Skeletal muscle satellite cell (primary cell): ENCODE results near the gene MED23. TPM values are rescaled to one million over a fixed set of nuclear protein-coding genes. Genes with fewer than 3 reads are reported as not detected.
A peak's percentile ranks its signal among the peaks of the same experiment; 100 is the strongest.

Experiments
- H3K27me3 ChIP-seq: 2 replicates; pipeline ENCODE4 v1.7.0; 2013; ENCODE audit warnings: low read length; ENCODE audit not compliant: control insufficient read depth, insufficient read depth
- H3K36me3 ChIP-seq: 2 replicates; pipeline ENCODE4 v1.7.0; 2013; ENCODE audit warnings: mild to moderate bottlenecking, control low read depth, low read length; ENCODE audit not compliant: insufficient read depth
- H3K4me1 ChIP-seq: 2 replicates; pipeline ENCODE4 v1.7.0; 2013; ENCODE audit warnings: low read length; ENCODE audit not compliant: control insufficient read depth, insufficient read depth
- H3K4me2 ChIP-seq: 2 replicates; pipeline ENCODE4 v1.7.0; 2013; ENCODE audit warnings: mild to moderate bottlenecking, low read length
- H3K4me3 ChIP-seq: 2 replicates; pipeline ENCODE4 v1.7.0; 2013; ENCODE audit warnings: low read length
- H3K9ac ChIP-seq: 2 replicates; pipeline ENCODE4 v1.7.0; 2013; ENCODE audit warnings: mild to moderate bottlenecking, low read depth, low read length, moderate library complexity
- H3K9me3 ChIP-seq: replicated peaks from 2 replicates; pipeline ENCODE4 v1.7.0; 2013; ENCODE audit warnings: mild to moderate bottlenecking, control low read depth, low read length
- total RNA-seq: library from RNA; depleted of rRNA; stranded (reverse); fragments of >200 nt; gene quantifications from 2 replicates; pipeline ENCODE4 v1.2.3, GENCODE V29; 2012; rRNA removed

MED23 gene, protein sequence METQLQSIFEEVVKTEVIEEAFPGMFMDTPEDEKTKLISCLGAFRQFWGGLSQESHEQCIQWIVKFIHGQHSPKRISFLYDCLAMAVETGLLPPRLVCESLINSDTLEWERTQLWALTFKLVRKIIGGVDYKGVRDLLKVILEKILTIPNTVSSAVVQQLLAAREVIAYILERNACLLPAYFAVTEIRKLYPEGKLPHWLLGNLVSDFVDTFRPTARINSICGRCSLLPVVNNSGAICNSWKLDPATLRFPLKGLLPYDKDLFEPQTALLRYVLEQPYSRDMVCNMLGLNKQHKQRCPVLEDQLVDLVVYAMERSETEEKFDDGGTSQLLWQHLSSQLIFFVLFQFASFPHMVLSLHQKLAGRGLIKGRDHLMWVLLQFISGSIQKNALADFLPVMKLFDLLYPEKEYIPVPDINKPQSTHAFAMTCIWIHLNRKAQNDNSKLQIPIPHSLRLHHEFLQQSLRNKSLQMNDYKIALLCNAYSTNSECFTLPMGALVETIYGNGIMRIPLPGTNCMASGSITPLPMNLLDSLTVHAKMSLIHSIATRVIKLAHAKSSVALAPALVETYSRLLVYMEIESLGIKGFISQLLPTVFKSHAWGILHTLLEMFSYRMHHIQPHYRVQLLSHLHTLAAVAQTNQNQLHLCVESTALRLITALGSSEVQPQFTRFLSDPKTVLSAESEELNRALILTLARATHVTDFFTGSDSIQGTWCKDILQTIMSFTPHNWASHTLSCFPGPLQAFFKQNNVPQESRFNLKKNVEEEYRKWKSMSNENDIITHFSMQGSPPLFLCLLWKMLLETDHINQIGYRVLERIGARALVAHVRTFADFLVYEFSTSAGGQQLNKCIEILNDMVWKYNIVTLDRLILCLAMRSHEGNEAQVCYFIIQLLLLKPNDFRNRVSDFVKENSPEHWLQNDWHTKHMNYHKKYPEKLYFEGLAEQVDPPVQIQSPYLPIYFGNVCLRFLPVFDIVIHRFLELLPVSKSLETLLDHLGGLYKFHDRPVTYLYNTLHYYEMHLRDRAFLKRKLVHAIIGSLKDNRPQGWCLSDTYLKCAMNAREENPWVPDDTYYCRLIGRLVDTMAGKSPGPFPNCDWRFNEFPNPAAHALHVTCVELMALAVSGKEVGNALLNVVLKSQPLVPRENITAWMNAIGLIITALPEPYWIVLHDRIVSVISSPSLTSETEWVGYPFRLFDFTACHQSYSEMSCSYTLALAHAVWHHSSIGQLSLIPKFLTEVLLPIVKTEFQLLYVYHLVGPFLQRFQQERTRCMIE (N-terminal part only)
- total RNA-seq = 25.3 and 27.7 TPM in 2 replicates

DNA sequence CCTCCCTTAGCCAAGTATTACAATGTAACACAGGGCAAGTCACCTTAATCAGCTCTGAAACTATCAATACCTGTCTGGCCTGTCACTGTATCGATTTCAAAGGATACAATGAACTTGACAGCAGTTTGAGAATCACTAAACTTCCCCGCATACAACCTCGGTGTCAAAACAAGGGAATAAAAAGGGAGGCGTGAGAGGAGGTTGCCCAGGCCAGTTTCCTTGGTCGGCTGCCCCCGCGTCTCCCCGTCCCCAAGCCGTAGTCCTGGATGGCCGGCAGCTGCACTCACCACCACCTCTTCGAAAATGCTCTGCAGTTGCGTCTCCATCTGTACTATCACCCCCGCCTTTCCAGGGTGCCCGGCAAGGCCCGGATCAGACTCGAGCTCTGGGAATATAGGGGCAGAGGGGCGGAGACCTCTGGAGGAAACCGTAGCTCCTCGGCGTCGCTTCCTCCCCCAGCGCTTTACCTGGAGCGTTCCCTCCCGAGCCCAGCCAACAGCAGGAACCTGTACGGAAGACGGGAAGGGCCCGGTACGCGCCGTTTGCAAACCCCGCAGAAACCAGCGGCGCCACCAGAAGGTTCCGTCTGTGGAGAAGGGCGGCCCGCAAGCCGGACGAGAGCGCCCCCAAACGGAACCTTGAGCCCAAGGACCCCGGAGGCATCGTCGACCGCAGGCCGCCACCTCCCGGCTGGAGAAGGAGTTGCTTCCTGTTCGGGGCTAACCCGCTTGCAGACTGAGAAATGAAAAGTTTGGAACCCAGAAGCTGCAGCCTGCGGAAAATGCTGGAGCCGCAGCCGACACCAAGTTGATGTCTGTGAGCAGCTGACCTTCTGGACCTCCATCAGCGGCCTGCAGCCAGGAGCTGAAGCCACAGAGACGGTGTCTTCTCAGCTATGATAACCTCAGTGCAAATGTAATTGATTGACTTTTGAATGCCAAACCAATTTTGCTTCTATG, at the start of gene MED23:
TSS of gene MED23 (minus strand) at position 519 of the 959 bp plus-strand sequence. CDS start at position 326, 193 bp downstream.
- Histone ChIP-seq H3K36me3 (peaks cover 23% of the 10 kb centered on the region), H3K4me3 (peak within 1 kb of the TSS; percentile 94), H3K4me2 (peak within 1 kb of the TSS; percentile 85), H3K27me3 (peaks cover 2% of the 10 kb centered on the region), H3K9me3 (no peaks in the 10 kb centered on the region), H3K4me1 (peaks cover 11% of the 10 kb centered on the region), H3K9ac (peak within 1 kb of the TSS; percentile 92)

DNA sequence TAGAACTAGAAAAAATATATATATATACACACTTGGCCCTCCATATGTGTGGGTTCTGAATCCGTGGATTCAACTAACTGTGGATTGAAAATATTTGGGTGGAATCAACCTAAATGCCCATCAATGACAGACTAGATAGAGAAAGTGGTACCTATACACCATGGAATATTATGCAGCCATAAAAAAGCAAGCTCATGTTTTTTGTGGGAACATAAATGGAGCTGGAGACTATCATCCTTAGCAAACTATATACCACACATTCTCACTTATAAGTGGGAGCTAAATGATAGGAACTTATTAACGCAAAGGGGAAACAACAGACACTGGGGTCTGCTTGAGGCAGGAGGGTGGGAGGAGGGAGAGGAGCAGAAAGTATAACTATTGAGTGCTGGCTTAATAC, 45.1 kb upstream of the MED23 start:
- Histone ChIP-seq H3K4me3 (no peak overlapping the region), H3K9me3 (no peaks in the 10 kb centered on the region), H3K4me2 (no peak overlapping the region), H3K4me1 (no peaks in the 10 kb centered on the region), H3K36me3 (no peaks in the 10 kb centered on the region), H3K9ac (no peak overlapping the region), H3K27me3 (no peaks in the 10 kb centered on the region)

- Histone ChIP-seq H3K4me3 (no peak overlapping the region), H3K4me2 (no peak overlapping the region), H3K27me3 (no peaks in the 10 kb centered on the region), H3K9me3 (no peaks in the 10 kb centered on the region), H3K36me3 (no peaks in the 10 kb centered on the region), H3K4me1 (no peaks in the 10 kb centered on the region), H3K9ac (no peak overlapping the region)
Observed at GRCh38 chr6:131669891-131670290, 41.8 kb upstream of the MED23 start.

- no peak overlapping the region for H3K9ac ChIP-seq
- H3K36me3 ChIP-seq = no peaks in the 10 kb centered on the region
- H3K27me3 ChIP-seq = no peaks in the 10 kb centered on the region
- no peak overlapping the region for H3K4me3 ChIP-seq
- no peak overlapping the region for H3K4me2 ChIP-seq
- H3K4me1 ChIP-seq = peaks cover 5% of the 10 kb centered on the region
- H3K9me3 ChIP-seq = no peaks in the 10 kb centered on the region
Observed at GRCh38 chr6:131663578-131664165, 35.6 kb upstream of the MED23 start.

- H3K9me3 ChIP-seq = no peaks in the 10 kb centered on the region
- no peaks in the 10 kb centered on the region for H3K36me3 ChIP-seq
- no peak overlapping the region for H3K9ac ChIP-seq
- no peaks in the 10 kb centered on the region for H3K27me3 ChIP-seq
- peaks cover 5% of the 10 kb centered on the region for H3K4me1 ChIP-seq
- H3K4me3 ChIP-seq = no peak overlapping the region
- no peak overlapping the region for H3K4me2 ChIP-seq
Observed at GRCh38 chr6:131660195-131660594, 32.2 kb upstream of the MED23 start.

DNA sequence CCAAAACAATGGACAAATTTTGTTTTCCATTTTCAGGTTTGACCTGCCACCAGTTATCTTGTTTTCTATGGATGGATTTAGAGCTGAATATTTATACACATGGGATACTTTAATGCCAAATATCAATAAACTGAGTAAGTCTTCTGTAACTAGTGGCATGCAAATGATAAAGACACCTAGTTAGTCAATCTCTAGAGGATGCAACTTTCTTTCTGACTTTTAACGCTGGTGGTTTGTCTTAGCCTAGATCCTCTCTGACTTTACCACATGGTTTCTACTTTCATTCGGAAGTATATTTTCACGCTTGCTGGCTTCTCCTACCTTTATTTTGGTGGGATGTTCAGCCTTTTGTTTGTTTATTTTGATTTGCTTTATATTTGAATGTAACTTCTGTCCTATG, 30.2 kb upstream of the MED23 start:
- no peaks in the 10 kb centered on the region for H3K36me3 ChIP-seq
- H3K4me1 ChIP-seq = peaks cover 5% of the 10 kb centered on the region
- H3K4me3 ChIP-seq = no peak overlapping the region
- no peaks in the 10 kb centered on the region for H3K9me3 ChIP-seq
- H3K4me2 ChIP-seq = no peak overlapping the region
- H3K9ac ChIP-seq = no peak overlapping the region
- H3K27me3 ChIP-seq = no peaks in the 10 kb centered on the region

DNA sequence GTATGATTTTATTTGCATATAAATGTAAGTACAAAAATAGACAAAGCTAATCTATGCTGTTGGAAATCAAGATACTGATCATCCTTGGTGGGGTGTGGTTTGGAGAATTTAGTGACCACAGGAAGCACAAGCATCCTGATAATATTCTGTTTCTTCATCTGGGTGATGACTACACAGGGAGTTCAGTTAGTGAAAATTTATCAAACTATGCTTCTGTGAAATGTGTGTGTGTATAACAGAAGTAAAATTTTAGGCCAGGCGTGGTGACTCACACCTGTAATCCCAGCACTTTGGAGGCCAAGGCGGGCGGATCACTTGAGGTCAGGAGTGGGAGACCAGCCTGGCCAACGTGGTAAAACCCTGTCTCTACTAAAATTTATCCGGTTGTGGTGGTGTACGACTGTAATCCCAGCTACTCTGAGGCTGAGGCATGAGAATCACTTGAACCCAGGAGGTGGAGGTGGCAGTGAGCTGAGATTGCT, 29.6 kb upstream of the MED23 start:
- Histone ChIP-seq H3K4me2 (no peak overlapping the region), H3K4me1 (peaks cover 5% of the 10 kb centered on the region), H3K9me3 (no peaks in the 10 kb centered on the region), H3K27me3 (no peaks in the 10 kb centered on the region), H3K4me3 (no peak overlapping the region), H3K9ac (no peak overlapping the region), H3K36me3 (no peaks in the 10 kb centered on the region)

DNA sequence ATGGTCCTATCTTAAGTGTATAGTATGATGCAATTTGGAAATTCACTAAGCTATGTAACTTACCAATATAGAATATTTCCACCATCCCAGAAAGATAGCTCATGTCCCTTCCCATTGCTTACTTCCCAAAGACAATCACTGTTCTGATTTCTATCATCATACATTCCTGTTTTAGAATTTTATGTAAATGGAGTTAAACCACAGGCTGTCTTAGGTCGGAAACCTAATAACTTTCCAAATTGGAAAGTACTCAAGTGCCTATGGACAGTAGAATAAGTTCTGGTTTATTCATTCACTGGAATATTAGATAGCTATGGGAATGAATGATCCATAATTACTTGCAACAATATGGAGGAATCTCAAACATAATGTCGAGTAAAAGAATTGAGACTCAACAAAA, 29.2 kb upstream of the MED23 start:
- Histone ChIP-seq H3K9me3 (no peaks in the 10 kb centered on the region), H3K27me3 (no peaks in the 10 kb centered on the region), H3K9ac (no peak overlapping the region), H3K4me2 (no peak overlapping the region), H3K4me1 (peaks cover 5% of the 10 kb centered on the region), H3K36me3 (no peaks in the 10 kb centered on the region), H3K4me3 (no peak overlapping the region)

DNA sequence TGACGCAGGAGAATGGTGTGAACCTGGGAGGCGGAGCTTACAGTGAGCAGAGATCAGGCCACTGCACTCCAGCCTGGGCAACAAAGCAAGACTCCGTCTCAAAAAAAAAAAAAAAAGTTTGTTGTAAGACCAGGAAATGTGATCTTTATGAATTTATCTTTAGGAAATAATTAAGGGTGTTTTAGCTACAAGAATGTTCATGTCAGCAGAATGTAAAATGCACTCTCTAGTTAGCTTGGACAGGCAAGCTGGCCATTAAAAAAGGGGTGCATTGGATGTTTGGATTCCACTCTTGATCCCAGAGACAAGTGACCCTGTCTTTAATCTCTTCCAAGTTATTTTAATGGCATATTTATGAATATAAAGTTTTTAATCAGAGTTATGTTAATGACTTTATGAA, 28.6 kb upstream of the MED23 start:
- Histone ChIP-seq H3K27me3 (peaks cover 6% of the 10 kb centered on the region), H3K9ac (no peak overlapping the region), H3K9me3 (no peaks in the 10 kb centered on the region), H3K4me3 (no peak overlapping the region), H3K36me3 (no peaks in the 10 kb centered on the region), H3K4me2 (no peak overlapping the region), H3K4me1 (peaks cover 5% of the 10 kb centered on the region)

GRCh38 chr6:131655951-131656350, 27.9 kb upstream of the MED23 start:
- H3K4me1 ChIP-seq = peaks cover 5% of the 10 kb centered on the region
- no peaks in the 10 kb centered on the region for H3K36me3 ChIP-seq
- H3K9ac ChIP-seq = no peak overlapping the region
- H3K4me2 ChIP-seq = no peak overlapping the region
- peaks cover 12% of the 10 kb centered on the region for H3K27me3 ChIP-seq
- H3K4me3 ChIP-seq = no peak overlapping the region
- no peaks in the 10 kb centered on the region for H3K9me3 ChIP-seq
